ENCODE results near the gene UBIAD1.

The UBIAD1 gene

GRCh38 chr1:11308699-11309224 is 35.8 kb downstream of the UBIAD1 start:
- no peak overlapping the region for H3K27ac ChIP-seq (ENCODE audit: low read depth in 2 of 2, low read length in 2 of 2)
- no peak overlapping the region for H3K9ac ChIP-seq (ENCODE audit: low read depth in 1 of 2, low read length in 2 of 2)
- no peaks in the 10 kb centered on the region for H3K9me3 ChIP-seq (ENCODE audit: control insufficient read depth in 2 of 2, low read length in 2 of 2)
- no peaks in the 10 kb centered on the region for H3K27me3 ChIP-seq (ENCODE audit: control insufficient read depth in 2 of 2, insufficient read depth in 2 of 2, low read length in 2 of 2)
- H3K4me3 ChIP-seq (ENCODE audit: low read length in 2 of 2), result no peak overlapping the region
- H3K4me1 ChIP-seq (ENCODE audit: control insufficient read depth in 2 of 2, insufficient read depth in 2 of 2, low read length in 2 of 2), result no peaks in the 10 kb centered on the region
- H3K36me3 ChIP-seq (ENCODE audit: control insufficient read depth in 2 of 2, insufficient read depth in 2 of 2, low read length in 2 of 2), result no peaks in the 10 kb centered on the region

- Histone ChIP-seq H3K4me3 (ENCODE audit: low read length in 2 of 2) (no peak overlapping the region), H3K9ac (ENCODE audit: low read depth in 1 of 2, low read length in 2 of 2) (no peak overlapping the region), H3K9me3 (ENCODE audit: control insufficient read depth in 2 of 2, low read length in 2 of 2) (no peaks in the 10 kb centered on the region), H3K4me1 (ENCODE audit: control insufficient read depth in 2 of 2, insufficient read depth in 2 of 2, low read length in 2 of 2) (no peaks in the 10 kb centered on the region), H3K36me3 (ENCODE audit: control insufficient read depth in 2 of 2, insufficient read depth in 2 of 2, low read length in 2 of 2) (no peaks in the 10 kb centered on the region), H3K27ac (ENCODE audit: low read depth in 2 of 2, low read length in 2 of 2) (no peak overlapping the region), H3K27me3 (ENCODE audit: control insufficient read depth in 2 of 2, insufficient read depth in 2 of 2, low read length in 2 of 2) (no peaks in the 10 kb centered on the region)
Measured at GRCh38 chr1:11309385-11309784, 36.4 kb downstream of the UBIAD1 start.

- no peak overlapping the region for H3K27ac ChIP-seq (ENCODE audit: low read depth in 2 of 2, low read length in 2 of 2)
- H3K36me3 ChIP-seq (ENCODE audit: control insufficient read depth in 2 of 2, insufficient read depth in 2 of 2, low read length in 2 of 2), result no peaks in the 10 kb centered on the region
- no peaks in the 10 kb centered on the region for H3K9me3 ChIP-seq (ENCODE audit: control insufficient read depth in 2 of 2, low read length in 2 of 2)
- H3K4me3 ChIP-seq (ENCODE audit: low read length in 2 of 2), result no peak overlapping the region
- no peak overlapping the region for H3K9ac ChIP-seq (ENCODE audit: low read depth in 1 of 2, low read length in 2 of 2)
- no peaks in the 10 kb centered on the region for H3K4me1 ChIP-seq (ENCODE audit: control insufficient read depth in 2 of 2, insufficient read depth in 2 of 2, low read length in 2 of 2)
- no peaks in the 10 kb centered on the region for H3K27me3 ChIP-seq (ENCODE audit: control insufficient read depth in 2 of 2, insufficient read depth in 2 of 2, low read length in 2 of 2)
Measured at GRCh38 chr1:11311816-11312755, 39.1 kb downstream of the UBIAD1 start.

- H3K27me3 ChIP-seq (ENCODE audit: control insufficient read depth in 2 of 2, insufficient read depth in 2 of 2, low read length in 2 of 2), result peaks cover 0 to 2% of the 10 kb centered on the region in 2 donors
- H3K9me3 ChIP-seq (ENCODE audit: control insufficient read depth in 2 of 2, low read length in 2 of 2), result no peaks in the 10 kb centered on the region
- no peak overlapping the region for H3K27ac ChIP-seq (ENCODE audit: low read depth in 2 of 2, low read length in 2 of 2)
- H3K4me1 ChIP-seq (ENCODE audit: control insufficient read depth in 2 of 2, insufficient read depth in 2 of 2, low read length in 2 of 2), result no peaks in the 10 kb centered on the region
- no peak overlapping the region for H3K9ac ChIP-seq (ENCODE audit: low read depth in 1 of 2, low read length in 2 of 2)
- H3K36me3 ChIP-seq (ENCODE audit: control insufficient read depth in 2 of 2, insufficient read depth in 2 of 2, low read length in 2 of 2), result no peaks in the 10 kb centered on the region
- no peak overlapping the region for H3K4me3 ChIP-seq (ENCODE audit: low read length in 2 of 2)
Measured at GRCh38 chr1:11314959-11315358, 42.0 kb downstream of the UBIAD1 start.

- Histone ChIP-seq H3K9ac (ENCODE audit: low read depth in 1 of 2, low read length in 2 of 2) (no peak overlapping the region), H3K36me3 (ENCODE audit: control insufficient read depth in 2 of 2, insufficient read depth in 2 of 2, low read length in 2 of 2) (no peaks in the 10 kb centered on the region), H3K27me3 (ENCODE audit: control insufficient read depth in 2 of 2, insufficient read depth in 2 of 2, low read length in 2 of 2) (peaks cover 0 to 4% of the 10 kb centered on the region in 2 donors), H3K27ac (ENCODE audit: low read depth in 2 of 2, low read length in 2 of 2) (no peak overlapping the region), H3K4me3 (ENCODE audit: low read length in 2 of 2) (no peak overlapping the region), H3K4me1 (ENCODE audit: control insufficient read depth in 2 of 2, insufficient read depth in 2 of 2, low read length in 2 of 2) (no peaks in the 10 kb centered on the region), H3K9me3 (ENCODE audit: control insufficient read depth in 2 of 2, low read length in 2 of 2) (no peaks in the 10 kb centered on the region)
Measured at GRCh38 chr1:11316701-11317100, 43.7 kb downstream of the UBIAD1 start.

- Histone ChIP-seq H3K27me3 (ENCODE audit: control insufficient read depth in 2 of 2, insufficient read depth in 2 of 2, low read length in 2 of 2) (peaks cover 3 to 4% of the 10 kb centered on the region in 2 donors), H3K4me3 (ENCODE audit: low read length in 2 of 2) (no peak overlapping the region), H3K4me1 (ENCODE audit: control insufficient read depth in 2 of 2, insufficient read depth in 2 of 2, low read length in 2 of 2) (no peaks in the 10 kb centered on the region), H3K9me3 (ENCODE audit: control insufficient read depth in 2 of 2, low read length in 2 of 2) (no peaks in the 10 kb centered on the region), H3K36me3 (ENCODE audit: control insufficient read depth in 2 of 2, insufficient read depth in 2 of 2, low read length in 2 of 2) (no peaks in the 10 kb centered on the region), H3K27ac (ENCODE audit: low read depth in 2 of 2, low read length in 2 of 2) (no peak overlapping the region), H3K9ac (ENCODE audit: low read depth in 1 of 2, low read length in 2 of 2) (no peak overlapping the region)
Measured at GRCh38 chr1:11318982-11319381, 46.0 kb downstream of the UBIAD1 start.

- Histone ChIP-seq H3K27ac (ENCODE audit: low read depth in 2 of 2, low read length in 2 of 2) (no peak overlapping the region), H3K9me3 (ENCODE audit: control insufficient read depth in 2 of 2, low read length in 2 of 2) (no peaks in the 10 kb centered on the region), H3K36me3 (ENCODE audit: control insufficient read depth in 2 of 2, insufficient read depth in 2 of 2, low read length in 2 of 2) (no peaks in the 10 kb centered on the region), H3K27me3 (ENCODE audit: control insufficient read depth in 2 of 2, insufficient read depth in 2 of 2, low read length in 2 of 2) (peaks cover 3 to 4% of the 10 kb centered on the region in 2 donors), H3K9ac (ENCODE audit: low read depth in 1 of 2, low read length in 2 of 2) (no peak overlapping the region), H3K4me3 (ENCODE audit: low read length in 2 of 2) (no peak overlapping the region), H3K4me1 (ENCODE audit: control insufficient read depth in 2 of 2, insufficient read depth in 2 of 2, low read length in 2 of 2) (no peaks in the 10 kb centered on the region)
Measured at GRCh38 chr1:11320153-11320936, 47.3 kb downstream of the UBIAD1 start.

GRCh38 chr1:11321656-11322491 is 48.9 kb downstream of the UBIAD1 start:
- Histone ChIP-seq H3K9ac (ENCODE audit: low read depth in 1 of 2, low read length in 2 of 2) (no peak overlapping the region), H3K4me3 (ENCODE audit: low read length in 2 of 2) (no peak overlapping the region), H3K36me3 (ENCODE audit: control insufficient read depth in 2 of 2, insufficient read depth in 2 of 2, low read length in 2 of 2) (no peaks in the 10 kb centered on the region), H3K4me1 (ENCODE audit: control insufficient read depth in 2 of 2, insufficient read depth in 2 of 2, low read length in 2 of 2) (no peaks in the 10 kb centered on the region), H3K9me3 (ENCODE audit: control insufficient read depth in 2 of 2, low read length in 2 of 2) (no peaks in the 10 kb centered on the region), H3K27me3 (ENCODE audit: control insufficient read depth in 2 of 2, insufficient read depth in 2 of 2, low read length in 2 of 2) (peaks cover 3 to 4% of the 10 kb centered on the region in 2 donors), H3K27ac (ENCODE audit: low read depth in 2 of 2, low read length in 2 of 2) (no peak overlapping the region)

- Histone ChIP-seq H3K36me3 (ENCODE audit: control insufficient read depth in 2 of 2, insufficient read depth in 2 of 2, low read length in 2 of 2) (no peaks in the 10 kb centered on the region), H3K4me3 (ENCODE audit: low read length in 2 of 2) (no peak overlapping the region), H3K9ac (ENCODE audit: low read depth in 1 of 2, low read length in 2 of 2) (no peak overlapping the region), H3K9me3 (ENCODE audit: control insufficient read depth in 2 of 2, low read length in 2 of 2) (no peaks in the 10 kb centered on the region), H3K27me3 (ENCODE audit: control insufficient read depth in 2 of 2, insufficient read depth in 2 of 2, low read length in 2 of 2) (peaks cover 3 to 4% of the 10 kb centered on the region in 2 donors), H3K27ac (ENCODE audit: low read depth in 2 of 2, low read length in 2 of 2) (no peak overlapping the region), H3K4me1 (ENCODE audit: control insufficient read depth in 2 of 2, insufficient read depth in 2 of 2, low read length in 2 of 2) (no peaks in the 10 kb centered on the region)
Measured at GRCh38 chr1:11324567-11325165, 51.7 kb downstream of the UBIAD1 start.

Measured in mucosa of rectum (tissue), 2 donors.